Activated T-helper 9 cell treated with anti-CD3 and anti-CD28 coated beads, Interleukin-2, amount 50 U/mL, for 16 hours (primary cell): Measurements from ENCODE around the gene JPH2.

Experiments used
- DNase-seq: peaks from one replicate; pipeline ENCODE4 v3.0.0-alpha.2; 2020; ENCODE audit warnings: low read depth

Gene JPH2

GRCh38 chr20:44125332-44126127 is 61.5 kb downstream of the JPH2 start:
- no peak for DNase-seq

- DNase-seq, result no peak
Measured at GRCh38 chr20:44123874-44124535, 63.0 kb downstream of the JPH2 start.

- no peak for DNase-seq
Measured at GRCh38 chr20:44123251-44123650, 63.7 kb downstream of the JPH2 start.

GRCh38 chr20:44120676-44121425 is 66.1 kb downstream of the JPH2 start:
- DNase-seq, result no peak

GRCh38 chr20:44118185-44119033 is 68.6 kb downstream of the JPH2 start:
- no peak for DNase-seq

- no peak for DNase-seq
Measured at GRCh38 chr20:44117296-44118184, 69.4 kb downstream of the JPH2 start.

GRCh38 chr20:44115762-44116644 is 71.0 kb downstream of the JPH2 start:
- no peak for DNase-seq

- no peak for DNase-seq
Measured at GRCh38 chr20:44115181-44115580, 71.8 kb downstream of the JPH2 start.

- DNase-seq, result no peak
Measured at GRCh38 chr20:44113618-44114376, 73.2 kb downstream of the JPH2 start.

- DNase-seq, result no peak
Measured at GRCh38 chr20:44112889-44113617, 73.9 kb downstream of the JPH2 start.

GRCh38 chr20:44112456-44112855 is 74.5 kb downstream of the JPH2 start:
- no peak for DNase-seq

- no peak for DNase-seq
Measured at GRCh38 chr20:44111712-44112335, 75.2 kb downstream of the JPH2 start.

- DNase-seq, result no peak
Measured at GRCh38 chr20:44110816-44111568, 76.0 kb downstream of the JPH2 start.

- no peak for DNase-seq
Measured at GRCh38 chr20:44109951-44110361, 77.0 kb downstream of the JPH2 start.

GRCh38 chr20:44106615-44107014 is 80.4 kb downstream of the JPH2 start:
- DNase-seq, result no peak

GRCh38 chr20:44104798-44105517 is 82.0 kb downstream of the JPH2 start:
- no peak for DNase-seq

- DNase-seq, result no peak
Measured at GRCh38 chr20:44102582-44102981, 84.4 kb downstream of the JPH2 start.
